ENCODE data around the gene TRPV2. TPM values are rescaled to one million over a fixed set of nuclear protein-coding genes. Genes with fewer than 3 reads are reported as not detected.
A peak's percentile ranks its signal among the peaks of the same experiment; 100 is the strongest.

The TRPV2 gene
- total and polyA plus RNA-seq, 9 of the 15 experiments (the other 6 are each of a cell fraction or from before 2014, with no cell fraction given): 10.0 to 97.5 (median 30.3) TPM

GRCh38 chr17:16398270-16399267 lies 16.8 kb upstream of the TRPV2 start (continued):
- no peak for TF ChIP-seq E2F4 (CRISPR knock-in tag; IDR thresholded peaks at IDR 0.05; ENCODE audit: low read depth)
- TF ChIP-seq SP2 (IDR thresholded peaks at IDR 0.05; ENCODE audit: extremely low read depth, low read depth, low read length, poor library complexity, severe bottlenecking): no peak
- TF ChIP-seq CBFA2T2 (conservative IDR thresholded peaks at IDR 0.05): peak; percentile 85
- peak in 1 of 2 experiments; percentile 53; a peak in 1 of 4 replicates for TF ChIP-seq ZNF639 (CRISPR knock-in tag; conservative IDR thresholded peaks at IDR 0.05 in 1 of 2, IDR thresholded peaks at IDR 0.05 in 1 of 2)
- 0 out of 2 replicates have a peak, but pooled peaks have one; percentile 41 for TF ChIP-seq BACH1 (tag; IDR thresholded peaks at IDR 0.05)
- no peak for TF ChIP-seq ZNF696 (CRISPR knock-in tag; conservative IDR thresholded peaks at IDR 0.05)
- peak; percentile 75 for TF ChIP-seq STAT5A (IDR thresholded peaks at IDR 0.05; ENCODE audit: borderline replicate concordance, low read length)
- peak; percentile 38 for TF ChIP-seq MEIS2 (IDR thresholded peaks at IDR 0.05; ENCODE audit: partially characterized antibody)
- TF ChIP-seq CUX1 (CRISPR knock-in tag; IDR thresholded peaks at IDR 0.05): no peak
- no peak for TF ChIP-seq ID3 (CRISPR knock-in tag; IDR thresholded peaks at IDR 0.05)
- TF ChIP-seq ID3 (tag; IDR thresholded peaks at IDR 0.05): no peak
- no peak for TF ChIP-seq KLF13 (tag; IDR thresholded peaks at IDR 0.05; ENCODE audit: borderline replicate concordance, low read depth)
- no peak for TF ChIP-seq ZNF398 (CRISPR knock-in tag; IDR thresholded peaks at IDR 0.05)
